ENCODE measurements around the gene CREG2.

DNA sequence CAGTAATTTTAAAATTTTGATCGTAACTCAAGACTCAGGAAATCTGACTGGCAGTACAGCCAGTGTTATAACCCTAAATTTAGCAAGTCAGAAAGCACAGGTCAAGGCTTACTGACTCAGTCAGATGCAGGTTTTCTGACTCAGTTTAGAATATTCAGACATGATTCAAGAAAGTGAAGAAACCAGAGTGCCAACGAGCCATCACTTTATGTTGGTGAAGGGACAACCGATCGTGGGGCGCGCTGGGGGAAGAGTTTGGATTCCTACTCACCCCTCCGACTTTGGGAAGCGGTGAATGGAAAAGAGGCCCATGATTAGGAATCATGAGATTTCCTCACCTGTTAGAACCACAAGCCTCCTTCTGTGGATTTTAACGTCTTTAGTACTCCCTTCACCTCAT lies 79.8 kb downstream of the CREG2 start:
- no peak for TF ChIP-seq CTCF (IDR thresholded peaks at IDR 0.05)
- TF ChIP-seq POLR2A (IDR thresholded peaks at IDR 0.05) = no peak

All from esophagus squamous epithelium (tissue), 4 donors.